T-cell (primary cell): ENCODE measurements around the gene SH3TC2. TPM values are rescaled to one million over a fixed set of nuclear protein-coding genes. Genes with fewer than 3 reads are reported as not detected.

Experiments
- ATAC-seq, 4 experiments: fragments of 200-7000 bp in 3 of 4; fragments of 150-1000 bp in 1 of 4; cut with Tn5 transposase; replicated peaks in 1 of 4; 1 replicate in 3 of 4; 2 replicates in 1 of 4; pipeline ENCODE4 v1.10.0; 2021; ENCODE audit warnings: moderate library complexity in 3 of 4, mild to moderate bottlenecking in 2 of 4, moderate number of reproducible peaks in 1 of 4
- CTCF ChIA-PET, 2 donors: fragments of 300-600 bp; sonication (Branson Sonifier 250); formaldehyde crosslinking; loops; one replicate each; lab custom pipeline; 2022; ENCODE audit warnings: antibody characterized with exemption in 2 of 2; lab: Charles Lee
- POLR2A ChIA-PET, 2 donors: fragments of 300-600 bp; sonication (Branson Sonifier 250); formaldehyde crosslinking; loops; one replicate each; lab custom pipeline; 2022; ENCODE audit warnings: antibody characterized with exemption in 2 of 2; lab: Charles Lee
- DNase-seq, 35 experiments: peaks; one replicate each; pipeline versions ENCODE4 v3.0.0 to v3.0.0-alpha.2; 2013 to 2023
- H3K27ac ChIP-seq: one replicate; pipeline ENCODE4 v1.5.1; 2013; ENCODE audit warnings: low read length
- H3K27me3 ChIP-seq, 2 experiments: replicated peaks in 1 of 2; 1 replicate in 1 of 2; 2 replicates in 1 of 2; pipeline versions ENCODE4 v1.6.1 to v1.7.0; 2013; ENCODE audit warnings: low read length in 1 of 2, mixed read lengths in 1 of 2; ENCODE audit not compliant: control insufficient read depth in 2 of 2, insufficient read depth in 2 of 2; ENCODE audit errors: extremely low read depth in 1 of 2
- H3K36me3 ChIP-seq, 2 donors: 1 replicate in 1 of 2; 2 replicates in 1 of 2; pipeline versions ENCODE4 v1.6.1 to v1.7.0; 2013; ENCODE audit warnings: low read length in 1 of 2; ENCODE audit not compliant: control insufficient read depth in 2 of 2, insufficient read depth in 1 of 2; ENCODE audit errors: extremely low read depth in 1 of 2
- H3K4me1 ChIP-seq, 2 experiments: 1 replicate in 1 of 2; 2 replicates in 1 of 2; pipeline versions ENCODE4 v1.6.1 to v1.7.0; 2013; ENCODE audit warnings: low read length in 2 of 2, mixed read lengths in 1 of 2; ENCODE audit not compliant: insufficient read depth in 2 of 2, control insufficient read depth in 1 of 2; ENCODE audit errors: extremely low read depth in 1 of 2
- H3K4me3 ChIP-seq, 2 donors: 1 replicate in 1 of 2; 2 replicates in 1 of 2; pipeline versions ENCODE4 v1.5.1 to v1.7.0; 2013; ENCODE audit warnings: mild to moderate bottlenecking in 2 of 2, low read length in 1 of 2, moderate library complexity in 1 of 2; ENCODE audit not compliant: control insufficient read depth in 1 of 2; ENCODE audit errors: extremely low read depth in 1 of 2
- H3K9me3 ChIP-seq: 2 replicates; pipeline ENCODE4 v1.7.0; 2013
- H3K27ac Mint-ChIP-seq, 2 donors: one replicate each; pipeline ENCODE4 v1.8.0; 2020 to 2021; ENCODE audit warnings: mild to moderate bottlenecking in 2 of 2, mixed read lengths in 2 of 2
- H3K27me3 Mint-ChIP-seq, 2 donors: one replicate each; pipeline ENCODE4 v1.8.0; 2021 to 2022; ENCODE audit warnings: mixed read lengths in 2 of 2
- H3K36me3 Mint-ChIP-seq: one replicate; pipeline ENCODE4 v1.8.0; 2021; ENCODE audit warnings: mixed read lengths
- H3K4me1 Mint-ChIP-seq, 3 donors: one replicate each; pipeline ENCODE4 v1.8.0; 2020 to 2022; ENCODE audit warnings: mixed read lengths in 3 of 3, mild to moderate bottlenecking in 1 of 3
- H3K4me3 Mint-ChIP-seq, 3 donors: one replicate each; pipeline ENCODE4 v1.8.0; 2020 to 2022; ENCODE audit warnings: mild to moderate bottlenecking in 3 of 3, mixed read lengths in 3 of 3, moderate library complexity in 3 of 3
- H3K9me3 Mint-ChIP-seq, 3 donors: one replicate each; pipeline ENCODE4 v1.8.0; 2020 to 2022; ENCODE audit warnings: mixed read lengths in 3 of 3
- WGBS: methylation state at CpG from one replicate; pipeline ENCODE4 v1.1.5; 2013; ENCODE audit warnings: missing lambda C conversion rate; ENCODE audit not compliant: insufficient coverage; 5-methylcytosine and 5-hydroxymethylcytosine counted together
- total RNA-seq, 35 experiments: library from RNA in 6 of 35; stranded (reverse) in 6 of 35; fragments of 120-200 nt in 1 of 35; gene quantifications; one replicate each; pipeline versions ENCODE4 v1.2.1 to v1.2.4 and lab custom pipeline; 2013 to 2026

The SH3TC2 gene
- total RNA-seq (not detected), total RNA-seq (lab: John Stamatoyannopoulos, UW) (0 to 0.20 (median 0) reads per million in 29 experiments)
- total RNA-seq (2013), result 0.39 TPM

GRCh38 chr5:149063017-149063687 is at the start of gene SH3TC2:
SH3TC2 (minus strand) TSS chr5:149063062; CDS start chr5:149063022, 40 bp downstream.
- CTCF ChIA-PET, result no interaction called here
- WGBS, result 84% methylated on average over 3 of the region's 9 CpGs

GRCh38 chr5:149110406-149110805 is 47.5 kb upstream of the SH3TC2 start:
- ATAC-seq, result no peak
- Histone ChIP-seq H3K27me3 (peaks cover 0 to under 1% of the 10 kb centered on the region in 2 experiments), H3K9me3 (no peaks in the 10 kb centered on the region), H3K4me1 (no peaks in the 10 kb centered on the region), H3K27ac (no peak overlapping the region), H3K36me3 (no peaks in the 10 kb centered on the region), H3K4me3 (no peak overlapping the region)
- H3K4me3 Mint-ChIP-seq, result no peak overlapping the region
- CTCF ChIA-PET, result no interaction called here
- H3K9me3 Mint-ChIP-seq, result no peaks in the 10 kb centered on the region
- no peak for DNase-seq
- no peaks in the 10 kb centered on the region for H3K36me3 Mint-ChIP-seq
- WGBS, result no CpG with 5 or more reads among the region's 4 CpGs
- H3K4me1 Mint-ChIP-seq, result no peaks in the 10 kb centered on the region
- H3K27me3 Mint-ChIP-seq, result peaks cover 0 to 7% of the 10 kb centered on the region in 2 donors
- no peak overlapping the region for H3K27ac Mint-ChIP-seq
- POLR2A ChIA-PET, result no interaction called here

More at GRCh38 chr5:149063017-149063687, at the start of gene SH3TC2:
- peaks cover 8 to 15% of the 10 kb centered on the region in 2 donors for H3K27me3 Mint-ChIP-seq
- no peaks in the 10 kb centered on the region for H3K36me3 Mint-ChIP-seq
- H3K27me3 ChIP-seq, result peaks cover 0 to 4% of the 10 kb centered on the region in 2 experiments
- H3K27ac Mint-ChIP-seq, result no peak within 1 kb of the TSS
- H3K4me3 ChIP-seq, result no peak within 1 kb of the TSS
- no peaks in the 10 kb centered on the region for H3K4me1 Mint-ChIP-seq
- no peaks in the 10 kb centered on the region for H3K36me3 ChIP-seq
- H3K4me1 ChIP-seq, result no peaks in the 10 kb centered on the region
- H3K9me3 Mint-ChIP-seq, result peaks cover 10 to 20% (median 10%) of the 10 kb centered on the region in 3 donors
- no peak for DNase-seq
- POLR2A ChIA-PET, result interaction anchor here in 1 of 2 donors (0.6 kb wide), 1 partner anchor 232 kb away, joined by 3 read pairs; no protein-coding TSS in a partner anchor
- peak in 1 of 4 experiments; percentile 31 for ATAC-seq
- no peaks in the 10 kb centered on the region for H3K9me3 ChIP-seq
- H3K4me3 Mint-ChIP-seq, result no peak within 1 kb of the TSS
- H3K27ac ChIP-seq, result no peak within 1 kb of the TSS

GRCh38 chr5:149108651-149109280 is 45.9 kb upstream of the SH3TC2 start:
- Histone ChIP-seq H3K4me3 (no peak overlapping the region), H3K27me3 (no peaks in the 10 kb centered on the region), H3K4me1 (no peaks in the 10 kb centered on the region), H3K9me3 (no peaks in the 10 kb centered on the region), H3K36me3 (no peaks in the 10 kb centered on the region), H3K27ac (no peak overlapping the region)
- H3K36me3 Mint-ChIP-seq, result no peaks in the 10 kb centered on the region
- CTCF ChIA-PET, result interaction anchor here (0.6 to 1.2 kb wide), 3 partner anchors 156 to 1226 kb away, joined by 3 to 6 read pairs (median 4); no protein-coding TSS in a partner anchor
- H3K4me1 Mint-ChIP-seq, result no peaks in the 10 kb centered on the region
- no peak overlapping the region for H3K27ac Mint-ChIP-seq
- ATAC-seq, result no peak
- POLR2A ChIA-PET, result no interaction called here
- no peak overlapping the region for H3K4me3 Mint-ChIP-seq
- H3K9me3 Mint-ChIP-seq, result no peaks in the 10 kb centered on the region
- DNase-seq, result no peak
- no peaks in the 10 kb centered on the region for H3K27me3 Mint-ChIP-seq
- WGBS, result no CpG with 5 or more reads among the region's 2 CpGs

GRCh38 chr5:149100331-149100730 is 37.5 kb upstream of the SH3TC2 start:
- ChIA-PET CTCF (no interaction called here), POLR2A (no interaction called here)
- Histone ChIP-seq H3K4me3 (no peak overlapping the region), H3K4me1 (no peaks in the 10 kb centered on the region), H3K9me3 (no peaks in the 10 kb centered on the region), H3K27ac (no peak overlapping the region), H3K27me3 (peaks cover 0 to 4% of the 10 kb centered on the region in 2 experiments), H3K36me3 (no peaks in the 10 kb centered on the region)
- DNase-seq (no peak), ATAC-seq (no peak)
- Mint-ChIP-seq H3K27ac (no peak overlapping the region), H3K4me3 (no peak overlapping the region), H3K27me3 (peaks cover 6 to 12% of the 10 kb centered on the region in 2 donors), H3K9me3 (peaks cover 26 to 43% (median 38%) of the 10 kb centered on the region in 3 donors), H3K36me3 (no peaks in the 10 kb centered on the region), H3K4me1 (no peaks in the 10 kb centered on the region)

GRCh38 chr5:149099920-149100319 is 37.1 kb upstream of the SH3TC2 start:
- Mint-ChIP-seq H3K36me3 (no peaks in the 10 kb centered on the region), H3K27ac (no peak overlapping the region), H3K9me3 (peaks cover 29 to 47% (median 38%) of the 10 kb centered on the region in 3 donors), H3K27me3 (peaks cover 6 to 12% of the 10 kb centered on the region in 2 donors), H3K4me1 (no peaks in the 10 kb centered on the region), H3K4me3 (no peak overlapping the region)
- Histone ChIP-seq H3K27ac (no peak overlapping the region), H3K4me3 (no peak overlapping the region), H3K4me1 (no peaks in the 10 kb centered on the region), H3K36me3 (no peaks in the 10 kb centered on the region), H3K27me3 (peaks cover 0 to 8% of the 10 kb centered on the region in 2 experiments), H3K9me3 (no peaks in the 10 kb centered on the region)
- DNase-seq, result no peak
- ChIA-PET POLR2A (no interaction called here), CTCF (no interaction called here)
- ATAC-seq, result no peak

GRCh38 chr5:149094996-149095395 is 32.1 kb upstream of the SH3TC2 start:
- Histone ChIP-seq H3K4me3 (no peak overlapping the region), H3K36me3 (no peaks in the 10 kb centered on the region), H3K27ac (no peak overlapping the region), H3K4me1 (no peaks in the 10 kb centered on the region), H3K27me3 (peaks cover 0 to 24% of the 10 kb centered on the region in 2 experiments), H3K9me3 (no peaks in the 10 kb centered on the region)
- WGBS, result 84% methylated on average over 2 of the region's 2 CpGs
- ChIA-PET CTCF (no interaction called here), POLR2A (no interaction called here)
- Mint-ChIP-seq H3K27me3 (peaks cover 21 to 26% of the 10 kb centered on the region in 2 donors), H3K4me3 (no peak overlapping the region), H3K27ac (no peak overlapping the region), H3K4me1 (no peaks in the 10 kb centered on the region), H3K9me3 (peaks cover 28 to 36% (median 29%) of the 10 kb centered on the region in 3 donors), H3K36me3 (no peaks in the 10 kb centered on the region)
- ATAC-seq, result no peak
- no peak for DNase-seq
